ENCODE results near the gene HOMEZ.
"Not testable (repeated sequence)": the region's sequence is repeated elsewhere in the genome, so short reads cannot be mapped to it uniquely, and the experiment has no call there.

HOMEZ gene, protein sequence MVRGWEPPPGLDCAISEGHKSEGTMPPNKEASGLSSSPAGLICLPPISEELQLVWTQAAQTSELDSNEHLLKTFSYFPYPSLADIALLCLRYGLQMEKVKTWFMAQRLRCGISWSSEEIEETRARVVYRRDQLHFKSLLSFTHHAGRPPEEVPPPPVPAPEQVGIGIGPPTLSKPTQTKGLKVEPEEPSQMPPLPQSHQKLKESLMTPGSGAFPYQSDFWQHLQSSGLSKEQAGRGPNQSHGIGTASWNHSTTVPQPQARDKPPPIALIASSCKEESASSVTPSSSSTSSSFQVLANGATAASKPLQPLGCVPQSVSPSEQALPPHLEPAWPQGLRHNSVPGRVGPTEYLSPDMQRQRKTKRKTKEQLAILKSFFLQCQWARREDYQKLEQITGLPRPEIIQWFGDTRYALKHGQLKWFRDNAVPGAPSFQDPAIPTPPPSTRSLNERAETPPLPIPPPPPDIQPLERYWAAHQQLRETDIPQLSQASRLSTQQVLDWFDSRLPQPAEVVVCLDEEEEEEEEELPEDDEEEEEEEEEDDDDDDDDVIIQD

DNA sequence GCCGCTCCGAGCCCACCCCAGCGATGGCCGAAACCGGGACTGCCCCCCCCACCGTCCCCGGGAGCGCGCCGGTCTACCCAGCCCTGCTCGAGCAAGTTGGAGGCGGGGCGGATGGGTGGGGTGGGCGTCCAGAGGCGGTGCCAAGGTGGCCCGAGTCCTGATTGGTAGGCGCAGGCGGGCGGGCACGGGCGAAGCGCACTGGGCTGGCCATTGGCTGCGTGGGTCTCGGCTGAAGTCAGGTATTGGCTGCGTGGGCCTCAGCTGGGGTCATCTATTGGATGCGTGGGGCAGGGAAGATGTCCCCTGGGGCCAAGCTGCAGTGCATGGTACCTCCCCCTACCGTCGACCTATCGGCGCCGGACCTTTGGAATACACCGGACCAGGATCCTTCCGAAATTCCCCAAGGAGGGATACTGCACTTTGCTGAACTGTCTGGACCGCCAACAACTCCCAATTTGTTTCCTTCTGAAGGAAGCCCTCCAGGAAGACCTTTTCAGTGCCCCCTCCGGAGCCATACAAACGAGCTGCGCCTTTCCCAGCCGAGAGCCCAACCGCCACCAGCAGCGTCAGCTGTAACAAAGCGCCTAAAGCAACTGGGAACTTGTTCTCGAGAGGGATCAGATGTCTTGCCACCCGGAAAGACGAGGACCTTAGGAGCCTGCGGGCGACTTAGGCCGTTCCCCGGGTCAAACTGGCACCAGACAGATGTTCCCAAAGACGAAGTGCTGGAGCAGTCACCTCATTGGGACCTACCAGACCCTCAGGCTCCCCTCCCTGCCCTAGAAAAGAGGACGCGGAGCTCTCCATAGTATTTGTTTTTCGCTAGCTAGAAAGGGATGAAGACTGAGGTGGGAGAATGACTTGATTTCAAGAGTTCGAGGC is at the start of gene HOMEZ:
TSS of gene HOMEZ (minus strand) at position 113 of the 882 bp plus-strand sequence. CDS start 180 bp downstream, outside the sequence.
- peak; percentile 78 for FAIRE-seq
- peak; percentile 90 for DNase-seq (ENCODE audit: insufficient read length, low spot score)

DNA sequence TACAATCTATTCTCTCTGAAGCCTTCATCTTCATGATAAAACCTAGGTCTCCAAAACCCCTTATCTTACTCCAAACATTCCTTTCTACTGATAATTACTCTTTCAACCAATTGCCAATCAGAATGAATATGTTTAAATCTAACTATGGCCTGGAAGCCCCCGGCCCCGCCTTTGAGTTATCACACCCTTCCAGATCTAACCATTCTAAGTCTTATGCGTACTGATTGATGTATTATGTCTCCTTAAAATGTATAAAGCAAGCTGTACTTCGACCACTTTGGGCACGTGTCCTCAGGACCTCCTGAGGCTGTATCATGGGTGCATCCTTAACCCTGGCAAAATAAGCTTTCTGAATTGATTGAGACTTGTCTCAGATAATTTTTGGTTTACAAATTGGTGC is 49.7 kb upstream of the HOMEZ start:
- DNase-seq (ENCODE audit: insufficient read length, low spot score), result no peak
- FAIRE-seq, result no peak

DNA sequence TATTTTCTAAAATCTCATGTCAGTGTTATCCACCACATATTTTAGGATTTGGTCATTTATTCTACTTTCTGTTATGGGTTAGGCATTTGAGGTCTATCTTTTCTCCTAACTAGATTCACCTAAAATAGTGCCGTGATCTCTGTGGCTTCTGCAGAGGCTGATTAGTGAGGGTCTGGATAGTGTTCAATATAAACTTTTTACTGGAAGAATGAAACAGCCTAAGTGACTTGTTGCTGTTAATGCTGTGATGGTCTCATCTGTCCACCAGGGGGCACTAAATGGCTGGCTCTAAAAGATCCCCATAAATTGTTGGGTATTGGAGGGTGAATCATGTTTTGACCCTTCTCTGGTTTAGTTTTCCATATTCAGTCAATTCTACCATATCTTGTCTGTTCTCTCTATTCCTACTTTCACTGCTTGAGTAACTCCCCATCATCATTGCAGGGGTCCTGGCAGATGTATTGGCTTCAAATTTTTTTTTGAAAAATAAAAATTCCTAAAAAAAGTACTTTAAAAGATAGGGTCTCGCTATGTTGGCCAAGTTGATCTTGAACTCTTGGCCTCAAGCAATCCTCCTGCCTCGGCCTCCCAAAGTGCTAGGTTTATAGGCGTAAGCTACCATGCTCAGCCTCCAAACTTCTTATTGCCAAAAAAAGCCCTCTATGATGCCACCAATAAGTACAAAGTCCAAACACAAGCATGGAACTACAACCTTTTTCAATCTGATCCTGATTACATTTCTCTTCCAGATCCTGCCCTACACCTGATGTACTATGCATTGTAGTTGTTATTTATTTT is 42.2 kb upstream of the HOMEZ start:
- FAIRE-seq (no peak), DNase-seq (ENCODE audit: insufficient read length, low spot score) (peak; percentile 62)

DNA sequence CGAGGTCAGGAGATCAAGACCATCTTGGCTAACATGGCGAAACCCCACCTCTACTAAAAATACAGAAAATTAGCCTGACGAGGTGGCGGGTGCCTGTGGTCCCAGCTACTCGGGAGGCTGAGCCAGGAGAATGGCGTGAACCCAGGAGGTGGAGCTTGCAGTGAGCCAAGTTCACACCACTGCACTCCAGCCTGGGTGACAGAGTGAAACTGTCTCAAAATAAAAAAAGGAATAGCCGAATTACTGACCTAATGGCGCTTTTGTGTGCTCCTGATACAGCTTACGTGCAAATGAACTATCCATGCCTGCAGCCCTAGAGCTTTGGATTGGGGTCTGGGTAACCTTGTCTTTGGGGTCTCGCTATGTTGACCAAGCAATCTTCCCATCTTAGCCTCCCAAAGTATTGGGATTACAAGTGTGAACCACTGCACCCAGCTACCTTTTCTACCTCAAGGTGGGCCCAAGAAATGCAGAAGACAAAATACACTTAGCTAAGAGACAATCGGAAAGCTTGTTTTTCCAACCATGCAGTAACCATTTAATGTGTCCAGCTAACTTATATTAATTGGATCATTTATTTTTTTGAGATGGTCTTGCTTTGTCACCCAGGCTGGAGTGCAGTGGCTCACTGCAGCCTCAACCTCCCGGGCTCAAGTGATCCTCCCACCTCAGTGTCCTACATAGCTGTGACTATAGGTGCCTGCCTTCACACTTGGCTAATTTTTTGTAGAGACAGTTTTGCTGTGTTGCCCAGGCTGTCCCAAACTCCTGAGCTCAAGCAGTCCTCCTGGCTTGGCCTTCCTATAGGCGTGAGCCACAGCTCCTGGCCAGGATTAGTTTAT is 40.8 kb upstream of the HOMEZ start:
- FAIRE-seq (no peak), DNase-seq (ENCODE audit: insufficient read length, low spot score) (no peak)

DNA sequence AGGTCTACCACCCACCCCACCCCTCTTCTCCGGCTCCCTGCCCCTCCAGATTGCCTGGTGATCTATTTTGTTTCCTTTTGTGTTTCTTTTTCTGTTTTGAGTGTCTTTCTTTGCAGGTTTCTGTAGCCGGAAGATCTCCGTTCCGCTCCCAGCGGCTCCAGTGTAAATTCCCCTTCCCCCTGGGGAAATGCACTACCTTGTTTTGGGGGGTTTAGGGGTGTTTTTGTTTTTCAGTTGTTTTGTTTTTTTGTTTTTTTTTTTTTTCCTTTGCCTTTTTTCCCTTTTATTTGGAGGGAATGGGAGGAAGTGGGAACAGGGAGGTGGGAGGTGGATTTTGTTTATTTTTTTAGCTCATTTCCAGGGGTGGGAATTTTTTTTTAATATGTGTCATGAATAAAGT is 39.8 kb upstream of the HOMEZ start:
- not testable (repeated sequence) for DNase-seq (ENCODE audit: insufficient read length, low spot score); FAIRE-seq

DNA sequence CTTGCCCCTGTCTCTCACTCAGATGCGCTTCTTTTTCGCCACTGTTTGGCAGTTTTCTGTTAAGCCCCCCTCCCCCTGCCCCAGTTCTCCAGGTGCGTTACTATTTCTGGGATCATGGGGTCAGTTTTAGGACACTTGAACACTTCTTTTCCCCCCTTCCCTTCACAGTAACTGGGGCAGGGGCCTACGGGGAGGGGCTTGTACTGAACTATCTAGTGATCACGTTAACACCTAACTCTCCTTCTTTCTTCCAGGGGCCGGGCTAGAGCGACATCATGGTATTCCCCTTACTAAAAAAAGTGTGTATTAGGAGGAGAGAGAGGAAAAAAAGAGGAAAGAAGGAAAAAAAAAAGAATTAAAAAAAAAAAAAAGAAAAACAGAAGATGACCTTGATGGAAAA is 39.1 kb upstream of the HOMEZ start:
- DNase-seq (ENCODE audit: insufficient read length, low spot score) (no peak), FAIRE-seq (no peak)

DNA sequence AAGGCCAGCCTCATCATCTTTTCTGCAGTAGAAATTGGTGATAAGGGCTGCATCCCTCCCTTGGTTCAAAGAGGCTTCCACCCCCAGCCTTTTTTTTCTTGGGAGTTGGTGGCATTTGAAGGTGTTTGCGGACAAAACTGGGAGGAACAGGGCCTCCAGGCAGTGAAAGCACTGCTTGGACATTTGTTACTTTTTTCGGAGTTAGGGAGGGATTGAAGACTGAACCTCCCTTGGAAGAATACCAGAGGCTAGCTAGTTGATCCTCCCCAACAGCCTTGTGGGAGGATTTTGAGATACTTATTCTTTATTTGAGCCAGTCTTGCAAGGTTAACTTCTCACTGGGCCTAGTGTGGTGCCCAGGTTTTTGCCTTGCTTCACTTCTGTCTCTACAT is 38.5 kb upstream of the HOMEZ start:
- FAIRE-seq (no peak), DNase-seq (ENCODE audit: insufficient read length, low spot score) (no peak)

DNA sequence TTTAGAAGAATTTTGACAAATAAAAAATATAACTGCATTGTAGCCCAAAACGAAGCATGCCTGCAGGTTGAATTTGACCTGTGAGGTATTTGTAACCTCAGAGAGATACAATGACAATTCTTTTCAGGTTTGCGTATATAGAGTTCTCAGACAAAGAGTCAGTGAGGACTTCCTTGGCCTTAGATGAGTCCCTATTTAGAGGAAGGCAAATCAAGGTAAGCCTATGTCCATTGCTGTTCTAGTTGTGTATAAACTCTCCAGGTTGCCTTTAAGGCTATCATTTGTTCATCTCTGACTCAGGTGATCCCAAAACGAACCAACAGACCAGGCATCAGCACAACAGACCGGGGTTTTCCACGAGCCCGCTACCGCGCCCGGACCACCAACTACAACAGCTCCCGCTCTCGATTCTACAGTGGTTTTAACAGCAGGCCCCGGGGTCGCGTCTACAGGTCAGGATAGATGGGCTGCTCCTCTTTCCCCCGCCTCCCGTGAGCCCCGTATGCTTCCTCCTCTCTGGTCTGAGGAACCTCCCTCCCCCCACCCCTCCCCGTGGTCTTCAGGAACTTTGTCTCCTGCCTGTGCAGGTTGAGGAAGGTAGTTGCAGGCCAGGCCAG is 38.0 kb upstream of the HOMEZ start:
- DNase-seq (ENCODE audit: insufficient read length, low spot score), result no peak
- FAIRE-seq, result no peak

DNA sequence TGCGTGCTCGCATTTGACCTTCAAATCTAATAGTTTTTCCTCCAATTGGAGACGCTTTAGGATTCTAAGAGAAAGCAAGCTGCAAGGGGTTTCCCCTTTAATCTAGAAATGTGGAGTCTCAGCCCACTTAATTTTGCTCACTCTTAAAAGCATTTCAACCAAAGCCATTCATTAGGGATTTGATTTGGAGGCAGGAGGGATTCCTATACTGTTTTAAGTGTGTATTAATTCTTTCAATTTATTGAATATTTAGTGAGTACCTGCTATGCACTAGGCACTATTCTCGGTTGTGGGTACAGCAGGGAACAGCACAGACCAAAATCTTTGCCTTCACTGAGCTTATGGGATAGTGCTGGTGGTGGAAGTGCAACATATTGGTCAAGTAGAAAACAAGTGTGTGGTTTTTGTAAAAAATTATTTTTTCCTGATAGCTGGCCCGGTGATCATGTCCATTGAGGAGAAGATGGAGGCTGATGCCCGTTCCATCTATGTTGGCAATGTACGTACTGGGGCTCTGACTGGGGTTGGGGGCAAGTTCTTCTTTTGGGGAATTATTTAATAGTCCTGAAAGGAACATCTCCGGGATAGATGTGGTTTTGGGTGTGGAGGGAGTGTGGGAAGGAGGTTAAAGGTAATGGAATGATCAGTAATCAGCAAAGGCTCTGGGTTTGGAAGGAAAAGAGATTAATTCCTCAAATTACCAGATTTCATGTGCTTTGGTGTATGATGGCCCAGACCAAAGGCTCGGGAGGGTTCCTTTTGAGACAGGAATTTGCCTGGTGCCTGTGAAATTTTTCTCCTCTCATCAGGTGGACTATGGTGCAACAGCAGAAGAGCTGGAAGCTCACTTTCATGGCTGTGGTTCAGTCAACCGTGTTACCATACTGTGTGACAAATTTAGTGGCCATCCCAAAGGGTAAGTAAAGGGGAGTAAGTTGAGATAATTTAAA is 36.9 kb upstream of the HOMEZ start:
- no peak for DNase-seq (ENCODE audit: insufficient read length, low spot score)
- no peak for FAIRE-seq

DNA sequence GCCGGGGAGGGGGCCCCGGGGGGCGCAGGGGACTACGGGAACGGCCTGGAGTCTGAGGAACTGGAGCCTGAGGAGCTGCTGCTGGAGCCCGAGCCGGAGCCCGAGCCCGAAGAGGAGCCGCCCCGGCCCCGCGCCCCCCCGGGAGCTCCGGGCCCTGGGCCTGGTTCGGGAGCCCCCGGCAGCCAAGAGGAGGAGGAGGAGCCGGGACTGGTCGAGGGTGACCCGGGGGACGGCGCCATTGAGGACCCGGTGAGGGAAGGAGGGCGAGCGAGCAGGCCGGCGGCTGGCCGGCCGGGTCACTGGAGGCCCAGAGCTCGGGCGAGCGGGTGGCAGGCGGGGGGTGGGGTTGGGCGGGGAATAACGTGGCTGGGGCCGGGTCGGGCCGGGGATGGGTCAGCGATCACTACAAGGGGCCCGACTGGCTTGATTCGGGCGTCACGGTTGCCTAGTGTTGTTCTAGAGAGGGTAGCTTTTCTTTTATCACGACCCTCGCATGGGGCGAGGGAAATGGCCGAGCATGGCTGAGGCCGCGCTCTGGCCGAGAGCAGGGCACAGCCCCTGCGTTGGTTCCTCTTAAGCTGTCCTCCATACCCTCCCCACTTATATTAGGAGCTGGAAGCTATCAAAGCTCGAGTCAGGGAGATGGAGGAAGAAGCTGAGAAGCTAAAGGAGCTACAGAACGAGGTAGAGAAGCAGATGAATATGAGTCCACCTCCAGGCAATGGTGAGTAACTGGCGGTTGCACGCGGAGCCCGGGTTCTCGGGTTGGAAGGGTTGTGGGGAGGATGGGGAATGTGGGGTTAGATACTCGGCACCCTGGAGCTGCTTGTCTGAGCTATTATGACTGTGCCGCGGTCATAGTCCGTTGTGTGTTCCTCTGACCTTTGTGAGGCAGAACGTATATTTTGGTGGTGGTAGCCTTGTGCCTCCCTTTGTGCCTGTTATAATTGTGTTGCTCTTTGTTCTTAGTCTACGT is 35.9 kb upstream of the HOMEZ start:
- no peak for FAIRE-seq
- DNase-seq (ENCODE audit: insufficient read length, low spot score), result peak; percentile 15

DNA sequence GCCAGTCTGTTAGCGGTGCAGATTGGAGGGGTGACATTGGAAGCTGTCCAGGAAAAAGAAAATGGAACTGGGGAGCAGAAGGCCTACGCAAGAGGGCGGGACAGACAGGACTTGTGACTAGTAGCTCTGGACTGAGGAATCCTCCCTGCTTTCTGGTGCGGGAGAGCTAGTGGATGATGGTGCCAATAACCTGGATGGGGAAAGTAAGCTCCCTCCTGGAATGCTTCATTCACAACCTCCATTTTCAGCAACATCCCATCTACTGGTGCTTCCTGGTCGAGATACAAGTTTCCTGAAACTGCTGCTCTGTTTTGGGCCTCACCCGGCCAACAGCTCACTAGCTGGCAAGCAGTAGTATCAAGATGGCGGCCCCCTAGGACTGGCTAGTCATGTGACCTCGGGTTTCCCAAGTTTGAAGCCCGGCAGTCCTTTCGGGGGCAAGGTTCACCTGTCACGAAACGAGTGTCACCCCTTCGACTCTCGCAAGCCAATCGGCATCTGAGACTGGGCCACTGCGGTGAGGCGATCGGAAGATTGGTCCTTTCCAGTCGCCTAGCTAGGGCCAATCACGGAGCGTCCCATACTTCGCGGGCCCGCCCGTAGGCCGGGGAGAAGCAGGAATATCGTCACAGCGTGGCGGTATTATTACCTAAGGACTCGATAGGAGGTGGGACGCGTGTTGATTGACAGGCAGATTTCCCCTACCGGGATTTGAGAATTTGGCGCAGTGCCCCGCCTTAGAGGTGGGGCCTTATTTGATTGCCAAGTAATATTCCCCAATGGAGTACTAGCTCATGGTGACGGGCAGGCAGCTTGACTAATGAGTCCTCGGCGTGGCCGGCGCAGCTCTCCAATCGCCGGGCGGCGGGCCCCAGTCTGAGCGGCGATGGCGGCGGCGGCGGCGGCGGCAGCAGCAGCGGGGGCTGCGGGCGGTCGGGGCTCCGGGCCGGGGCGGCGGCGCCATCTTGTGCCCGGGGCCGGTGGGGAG is 34.9 kb upstream of the HOMEZ start, which contains the start of gene PABPN1:
TSS of gene PABPN1 (plus strand) at position 874 of the 988 bp plus-strand sequence. CDS start at position 887, 13 bp downstream.
- DNase-seq (ENCODE audit: insufficient read length, low spot score) (peak; percentile 91), FAIRE-seq (no peak)

DNA sequence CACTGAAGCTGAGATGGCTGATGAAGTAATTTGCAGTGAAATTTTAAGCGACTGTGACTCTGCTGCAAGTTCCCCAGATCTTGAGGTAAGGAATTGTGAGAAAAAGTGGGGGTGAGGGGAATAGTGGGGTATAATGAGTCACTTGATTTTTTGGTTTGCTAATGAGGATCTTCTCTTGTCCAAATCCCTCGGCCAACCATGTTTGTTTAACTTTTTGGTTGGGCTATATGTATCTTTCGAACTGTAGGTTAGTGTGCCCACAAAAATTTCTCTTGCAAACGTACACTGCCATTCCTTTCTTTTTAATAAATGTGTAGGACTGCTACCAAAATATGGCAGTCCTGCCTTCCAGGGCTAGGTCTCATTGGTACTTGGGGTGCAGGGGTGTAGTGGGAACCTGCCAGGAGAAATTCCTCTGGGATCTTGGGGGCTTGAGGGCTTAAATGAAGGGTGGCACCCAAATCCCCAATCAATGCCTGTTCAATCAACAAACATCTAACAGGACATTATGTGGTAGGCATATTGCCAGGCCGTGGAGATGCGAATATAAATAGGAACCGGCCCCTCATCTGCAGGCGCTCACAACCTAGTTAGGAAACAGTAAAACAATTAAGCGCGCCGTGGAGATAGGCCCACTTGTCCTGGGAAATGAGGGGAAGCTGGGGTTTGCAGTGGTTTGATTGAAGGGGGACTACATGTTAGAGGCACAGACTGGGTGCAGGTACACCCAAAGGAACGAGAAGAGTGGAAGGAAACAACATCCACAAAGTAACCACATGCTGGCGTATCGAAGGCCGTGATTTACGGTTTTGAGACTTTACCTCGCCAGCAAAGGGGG is 34.0 kb upstream of the HOMEZ start:
- no peak for DNase-seq (ENCODE audit: insufficient read length, low spot score)
- no peak for FAIRE-seq

DNA sequence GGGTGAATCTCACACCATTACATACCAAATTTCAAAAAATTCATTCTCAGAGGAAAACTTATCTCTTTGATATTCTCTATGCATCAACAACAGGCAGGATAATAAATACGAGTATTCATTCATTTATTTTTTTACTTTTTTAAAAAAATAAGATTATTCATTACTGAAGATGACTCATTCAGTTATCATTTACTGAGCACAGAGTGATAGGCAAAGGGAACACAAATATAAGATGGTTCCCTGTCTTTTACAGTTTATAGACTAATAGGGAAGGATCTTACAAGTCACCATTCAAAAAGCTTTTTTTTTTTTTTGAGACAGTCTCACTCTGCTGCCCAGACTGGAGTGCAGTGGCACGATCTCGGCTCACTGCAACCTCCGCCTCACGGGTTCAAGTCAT is 30.4 kb upstream of the HOMEZ start:
- no peak for DNase-seq (ENCODE audit: insufficient read length, low spot score)
- FAIRE-seq, result no peak

DNA sequence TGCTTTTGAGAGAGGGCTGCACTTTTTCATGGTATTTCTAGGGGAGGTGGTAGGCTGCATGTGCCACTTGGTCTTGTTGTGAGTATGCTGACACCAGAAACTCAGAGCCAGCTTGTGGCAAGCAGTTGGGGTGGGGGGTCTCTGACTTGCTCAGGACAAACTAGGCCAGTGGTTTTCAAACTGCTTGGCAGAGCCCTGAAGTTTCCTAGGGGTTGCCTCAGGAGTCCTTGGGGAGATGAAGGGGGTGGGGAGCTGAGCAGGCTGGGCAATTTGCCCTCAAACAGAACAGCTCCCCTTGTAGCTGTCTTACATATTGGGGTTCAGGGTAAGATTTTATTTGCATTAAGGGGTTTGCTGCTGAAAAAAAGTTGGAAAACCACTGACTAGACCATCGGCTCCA is 24.6 kb upstream of the HOMEZ start:
- FAIRE-seq (no peak), DNase-seq (ENCODE audit: insufficient read length, low spot score) (no peak)
